Right atrium auricular region (tissue), 2 donors: ENCODE data around the gene TPH1. TPM values are rescaled to one million over a fixed set of nuclear protein-coding genes. Genes with fewer than 3 reads are reported as not detected.

Experiments
- DNase-seq: peaks from one replicate; pipeline ENCODE4 v3.0.0-alpha.2; 2019; ENCODE audit warnings: low spot score
- H3K27ac ChIP-seq, 2 donors: fragments of 200-600 bp; sonication (generic); 1 replicate in 1 of 2; 2 replicates in 1 of 2; pipeline ENCODE4 v1.5.1; 2016 to 2019
- H3K27me3 ChIP-seq, 2 donors: fragments of 200-600 bp; sonication (generic); one replicate each; pipeline versions ENCODE4 v1.5.1 to v1.6.0; 2017 to 2019
- H3K36me3 ChIP-seq: fragments of 200-600 bp; sonication (generic); one replicate; pipeline ENCODE4 v1.5.1; 2016
- H3K4me1 ChIP-seq, 2 donors: fragments of 200-600 bp; sonication (generic); one replicate each; pipeline versions ENCODE4 v1.5.1 to v1.6.0; 2017 to 2019
- H3K4me3 ChIP-seq, 2 donors: fragments of 200-600 bp; sonication (generic); 1 replicate in 1 of 2; 2 replicates in 1 of 2; pipeline ENCODE4 v1.5.1; 2017 to 2019; ENCODE audit warnings: mild to moderate bottlenecking in 1 of 2, moderate library complexity in 1 of 2
- H3K9me3 ChIP-seq, 2 donors: fragments of 200-600 bp; sonication (generic); one replicate each; pipeline ENCODE4 v1.5.1; 2019
- CTCF ChIP-seq, 2 donors: fragments of 200-600 bp; sonication (generic); IDR thresholded peaks; one replicate each; pipeline ENCODE4 v1.5.1; 2019; ENCODE audit warnings: antibody characterized with exemption in 2 of 2
- total RNA-seq, 2 donors: library from RNA; depleted of rRNA; stranded (reverse); fragments of >200 nt; gene quantifications; one replicate each; pipeline ENCODE4 v1.1.0, GENCODE V29; 2016

TPH1 gene
- total RNA-seq, 2 donors from 2014 or later: 0.96 TPM; not detected in 1

- peaks cover 22% of the 10 kb centered on the region for H3K36me3 ChIP-seq
Observed at GRCh38 chr11:18080451-18080850, 34.4 kb upstream of the TPH1 start.

DNA sequence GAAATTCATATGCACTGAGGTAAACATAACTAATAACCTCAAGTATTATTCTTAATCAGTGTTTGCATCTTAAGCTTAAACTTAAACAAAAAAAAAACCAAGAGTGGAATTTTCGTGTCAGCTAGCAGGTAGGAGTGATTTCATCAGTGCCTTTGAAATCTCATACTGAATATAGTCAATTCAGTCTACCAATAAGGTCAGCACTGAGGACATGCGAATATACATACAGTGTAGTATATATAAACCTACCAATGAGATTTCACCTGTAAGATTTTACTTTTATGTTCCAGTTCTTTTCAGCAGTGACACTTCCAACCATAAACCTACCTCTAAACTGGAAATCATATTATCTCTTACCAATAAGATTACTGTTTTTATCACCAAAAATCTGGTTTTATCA is 32.8 kb upstream of the TPH1 start:
- H3K27ac ChIP-seq: no peak overlapping the region
- H3K4me3 ChIP-seq: no peak overlapping the region
- no peaks in the 10 kb centered on the region for H3K9me3 ChIP-seq
- H3K36me3 ChIP-seq: peaks cover 22% of the 10 kb centered on the region
- H3K4me1 ChIP-seq: no peaks in the 10 kb centered on the region
- no peaks in the 10 kb centered on the region for H3K27me3 ChIP-seq
- TF ChIP-seq CTCF (IDR thresholded peaks at IDR 0.05): no peak
- DNase-seq: no peak

More at GRCh38 chr11:18080451-18080850, 34.4 kb upstream of the TPH1 start:
- Histone ChIP-seq H3K9me3 (no peaks in the 10 kb centered on the region), H3K27ac (no peak overlapping the region), H3K4me3 (no peak overlapping the region), H3K27me3 (no peaks in the 10 kb centered on the region), H3K4me1 (no peaks in the 10 kb centered on the region)
- no peak for DNase-seq
- TF ChIP-seq CTCF (IDR thresholded peaks at IDR 0.05): no peak

GRCh38 chr11:18075444-18075843 is 29.4 kb upstream of the TPH1 start:
- DNase-seq: no peak

DNA sequence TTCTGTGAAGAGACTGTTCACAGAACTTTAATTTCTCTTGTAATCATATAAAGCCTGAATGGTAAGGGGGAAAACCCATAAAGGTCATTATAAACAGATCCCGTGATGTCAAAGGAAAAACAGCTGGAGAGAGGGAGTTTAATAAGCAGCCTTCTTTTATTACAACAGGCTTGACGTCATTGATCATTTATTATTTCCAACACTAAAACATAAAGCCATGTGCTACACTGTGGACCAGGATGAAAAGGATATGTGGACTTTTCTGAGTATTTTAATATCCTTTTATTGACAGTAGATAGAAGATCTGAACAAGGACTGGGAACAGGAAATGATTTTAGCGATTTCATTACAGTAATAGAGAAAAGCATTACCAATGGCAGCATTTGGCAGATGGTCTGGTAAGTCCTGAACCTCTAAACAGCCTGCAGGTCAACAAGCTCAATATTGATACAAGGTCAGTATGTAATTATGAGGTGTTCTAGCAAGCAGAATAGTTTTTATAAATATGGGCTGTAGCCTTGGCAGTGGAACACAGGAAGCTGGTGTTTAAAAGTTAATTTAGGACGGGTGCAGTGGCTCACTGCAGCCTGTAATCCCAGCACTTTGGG is 25.1 kb upstream of the TPH1 start:
- Histone ChIP-seq H3K36me3 (no peaks in the 10 kb centered on the region), H3K4me3 (no peak overlapping the region), H3K27me3 (no peaks in the 10 kb centered on the region), H3K27ac (no peak overlapping the region), H3K9me3 (no peaks in the 10 kb centered on the region), H3K4me1 (no peaks in the 10 kb centered on the region)
- no peak for DNase-seq
- no peak for TF ChIP-seq CTCF (IDR thresholded peaks at IDR 0.05)

More at GRCh38 chr11:18075444-18075843, 29.4 kb upstream of the TPH1 start:
- no peaks in the 10 kb centered on the region for H3K4me1 ChIP-seq
- TF ChIP-seq CTCF (IDR thresholded peaks at IDR 0.05): no peak
- H3K27me3 ChIP-seq: no peaks in the 10 kb centered on the region
- no peaks in the 10 kb centered on the region for H3K9me3 ChIP-seq
- no peak overlapping the region for H3K4me3 ChIP-seq
- H3K36me3 ChIP-seq: peaks cover 17% of the 10 kb centered on the region
- H3K27ac ChIP-seq: no peak overlapping the region

GRCh38 chr11:18067372-18067771 is 21.3 kb upstream of the TPH1 start:
- DNase-seq: no peak
- Histone ChIP-seq H3K27me3 (no peaks in the 10 kb centered on the region), H3K27ac (no peak overlapping the region), H3K4me1 (no peaks in the 10 kb centered on the region), H3K9me3 (no peaks in the 10 kb centered on the region), H3K4me3 (no peak overlapping the region), H3K36me3 (no peaks in the 10 kb centered on the region)
- no peak for TF ChIP-seq CTCF (IDR thresholded peaks at IDR 0.05)

GRCh38 chr11:18066626-18067025 is 20.6 kb upstream of the TPH1 start:
- H3K27ac ChIP-seq: no peak overlapping the region
- H3K9me3 ChIP-seq: no peaks in the 10 kb centered on the region
- no peaks in the 10 kb centered on the region for H3K36me3 ChIP-seq
- H3K4me1 ChIP-seq: no peaks in the 10 kb centered on the region
- DNase-seq: no peak
- no peaks in the 10 kb centered on the region for H3K27me3 ChIP-seq
- no peak overlapping the region for H3K4me3 ChIP-seq
- no peak for TF ChIP-seq CTCF (IDR thresholded peaks at IDR 0.05)
